ENCODE measurements around the gene MAN1A1. TPM values are rescaled to one million over a fixed set of nuclear protein-coding genes. Genes with fewer than 3 reads are reported as not detected.

MAN1A1 gene
- total RNA-seq, 1 donor from 2014 or later, result 3.0 TPM

DNA sequence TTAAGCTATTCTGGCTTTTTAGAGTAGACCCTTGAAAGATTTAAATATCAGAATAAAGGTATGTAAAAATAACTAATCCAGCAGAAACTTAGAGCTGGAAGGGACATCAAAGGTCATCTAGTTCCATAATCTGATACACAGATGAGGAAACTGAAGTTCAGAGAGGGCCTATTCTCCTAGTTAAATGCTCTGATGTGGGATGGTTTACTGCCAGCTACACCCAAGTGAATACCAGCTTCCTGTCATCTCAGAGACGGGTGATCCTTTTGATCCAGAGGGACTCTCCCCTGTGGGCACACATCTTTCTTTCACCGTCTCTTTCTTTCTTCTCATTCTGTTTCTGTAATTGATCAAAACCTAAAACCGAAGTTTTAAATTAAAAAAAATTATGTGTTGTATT is 94.1 kb downstream of the MAN1A1 start:
- Mint-ChIP-seq H3K4me3 (no peak overlapping the region), H3K36me3 (ENCODE audit: low read depth) (no peaks in the 10 kb centered on the region), H3K9me3 (peaks cover 2% of the 10 kb centered on the region), H3K27me3 (ENCODE audit: low read depth) (no peaks in the 10 kb centered on the region), H3K27ac (ENCODE audit: unreplicated experiment) (no peak overlapping the region), H3K4me1 (no peaks in the 10 kb centered on the region)
- TF ChIP-seq, protein P1, sequence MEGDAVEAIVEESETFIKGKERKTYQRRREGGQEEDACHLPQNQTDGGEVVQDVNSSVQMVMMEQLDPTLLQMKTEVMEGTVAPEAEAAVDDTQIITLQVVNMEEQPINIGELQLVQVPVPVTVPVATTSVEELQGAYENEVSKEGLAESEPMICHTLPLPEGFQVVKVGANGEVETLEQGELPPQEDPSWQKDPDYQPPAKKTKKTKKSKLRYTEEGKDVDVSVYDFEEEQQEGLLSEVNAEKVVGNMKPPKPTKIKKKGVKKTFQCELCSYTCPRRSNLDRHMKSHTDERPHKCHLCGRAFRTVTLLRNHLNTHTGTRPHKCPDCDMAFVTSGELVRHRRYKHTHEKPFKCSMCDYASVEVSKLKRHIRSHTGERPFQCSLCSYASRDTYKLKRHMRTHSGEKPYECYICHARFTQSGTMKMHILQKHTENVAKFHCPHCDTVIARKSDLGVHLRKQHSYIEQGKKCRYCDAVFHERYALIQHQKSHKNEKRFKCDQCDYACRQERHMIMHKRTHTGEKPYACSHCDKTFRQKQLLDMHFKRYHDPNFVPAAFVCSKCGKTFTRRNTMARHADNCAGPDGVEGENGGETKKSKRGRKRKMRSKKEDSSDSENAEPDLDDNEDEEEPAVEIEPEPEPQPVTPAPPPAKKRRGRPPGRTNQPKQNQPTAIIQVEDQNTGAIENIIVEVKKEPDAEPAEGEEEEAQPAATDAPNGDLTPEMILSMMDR (conservative IDR thresholded peaks at IDR 0.05), result no peak
- no peak for DNase-seq (ENCODE audit: low read depth, low spot score)

DNA sequence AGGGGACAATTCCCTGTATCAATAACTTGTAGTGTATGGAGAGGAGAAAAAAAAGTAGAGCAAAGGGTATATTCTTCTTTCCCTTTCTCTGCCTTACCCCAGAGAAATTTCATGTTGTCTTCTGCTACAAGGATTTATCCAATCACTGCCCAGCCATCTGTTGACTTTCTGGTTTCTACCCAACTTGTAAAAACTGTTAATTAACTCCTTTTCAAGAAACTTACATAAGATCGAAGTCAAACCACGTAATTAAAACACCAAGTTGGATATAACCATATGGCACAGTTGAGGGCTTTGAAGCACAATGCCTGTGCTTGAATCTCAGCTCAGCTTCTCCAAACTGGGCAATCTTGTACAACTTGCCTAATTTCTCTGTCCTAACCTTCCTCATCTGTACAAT is 99.5 kb downstream of the MAN1A1 start:
- no peaks in the 10 kb centered on the region for H3K27me3 Mint-ChIP-seq (ENCODE audit: low read depth)
- H3K36me3 Mint-ChIP-seq (ENCODE audit: low read depth), result no peaks in the 10 kb centered on the region
- DNase-seq (ENCODE audit: low read depth, low spot score), result no peak
- H3K27ac Mint-ChIP-seq (ENCODE audit: unreplicated experiment), result no peak overlapping the region
- no peak overlapping the region for H3K4me3 Mint-ChIP-seq
- peaks cover 2% of the 10 kb centered on the region for H3K9me3 Mint-ChIP-seq
- TF ChIP-seq, protein P1 (conservative IDR thresholded peaks at IDR 0.05), result no peak
- no peaks in the 10 kb centered on the region for H3K4me1 Mint-ChIP-seq

DNA sequence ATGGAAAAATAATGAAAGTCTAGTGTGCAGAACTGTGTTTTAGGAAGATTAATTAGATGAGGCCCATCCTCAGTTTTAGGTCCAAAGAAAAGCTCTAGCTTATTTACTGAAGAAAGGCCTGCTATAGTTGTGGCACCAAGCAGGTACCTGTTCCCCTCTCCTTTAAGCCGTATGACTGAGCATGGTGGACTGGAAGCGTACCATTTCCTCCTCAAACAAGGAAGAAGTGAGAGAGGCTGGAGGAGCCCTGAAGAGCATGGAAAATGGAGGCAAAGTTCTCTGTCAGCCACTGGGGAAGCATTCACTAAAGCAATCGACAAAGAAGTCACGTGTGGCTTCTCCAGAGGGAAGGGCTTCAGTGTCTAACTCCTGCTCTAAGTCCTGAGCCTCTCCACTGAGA is 100.2 kb downstream of the MAN1A1 start:
- Mint-ChIP-seq H3K9me3 (peaks cover 2% of the 10 kb centered on the region), H3K27ac (ENCODE audit: unreplicated experiment) (no peak overlapping the region), H3K27me3 (ENCODE audit: low read depth) (no peaks in the 10 kb centered on the region), H3K4me3 (no peak overlapping the region), H3K36me3 (ENCODE audit: low read depth) (no peaks in the 10 kb centered on the region), H3K4me1 (no peaks in the 10 kb centered on the region)
- DNase-seq (ENCODE audit: low read depth, low spot score), result no peak
- TF ChIP-seq, protein P1 (conservative IDR thresholded peaks at IDR 0.05), result no peak

DNA sequence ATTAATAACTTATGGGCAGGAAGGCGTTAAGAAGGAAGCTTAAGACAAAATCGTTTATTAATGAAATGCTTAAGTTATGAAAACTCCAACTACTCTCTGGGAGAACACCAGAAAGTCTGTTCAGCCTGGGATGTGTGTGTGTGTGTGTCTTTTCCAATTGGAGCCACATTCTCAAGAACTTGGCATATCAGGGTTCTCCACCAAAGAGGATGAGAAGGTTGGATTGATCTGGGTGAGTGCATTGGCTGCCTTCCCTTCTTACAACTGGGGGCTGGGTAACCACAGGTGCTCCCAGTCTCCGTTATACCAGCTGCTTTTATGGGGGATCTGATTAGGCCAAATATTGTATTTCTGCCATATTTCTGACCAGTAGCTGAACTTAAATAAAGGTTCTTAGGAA is 102.1 kb downstream of the MAN1A1 start:
- peaks cover 2% of the 10 kb centered on the region for H3K9me3 Mint-ChIP-seq

DNA sequence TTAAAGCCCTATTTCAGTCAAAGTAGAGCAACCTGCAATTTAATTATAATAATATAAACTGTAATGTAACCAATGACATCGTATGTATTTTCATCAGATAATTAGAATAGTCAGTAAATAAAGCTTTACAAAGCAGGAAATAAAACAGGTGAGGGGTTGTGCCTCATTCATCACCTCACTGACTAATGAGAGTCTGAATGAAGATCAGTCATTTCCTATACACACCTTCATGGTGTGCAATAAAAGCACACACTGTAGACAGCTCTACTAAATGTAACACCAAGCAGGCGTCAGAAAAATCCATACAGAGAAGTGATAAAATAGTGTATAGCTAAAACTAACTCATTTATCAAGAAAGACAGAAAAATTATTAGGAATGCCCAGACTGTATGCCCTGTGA is 105.9 kb downstream of the MAN1A1 start:
- Mint-ChIP-seq H3K27me3 (ENCODE audit: low read depth) (no peaks in the 10 kb centered on the region), H3K36me3 (ENCODE audit: low read depth) (no peaks in the 10 kb centered on the region), H3K4me1 (no peaks in the 10 kb centered on the region), H3K9me3 (no peaks in the 10 kb centered on the region), H3K4me3 (no peak overlapping the region), H3K27ac (ENCODE audit: unreplicated experiment) (no peak overlapping the region)
- TF ChIP-seq, protein P1 (conservative IDR thresholded peaks at IDR 0.05), result no peak
- DNase-seq (ENCODE audit: low read depth, low spot score), result no peak

More for the DNA sequence above, 102.1 kb downstream of the MAN1A1 start:
- Mint-ChIP-seq H3K27ac (ENCODE audit: unreplicated experiment) (no peak overlapping the region), H3K36me3 (ENCODE audit: low read depth) (no peaks in the 10 kb centered on the region), H3K4me1 (no peaks in the 10 kb centered on the region), H3K4me3 (no peak overlapping the region), H3K27me3 (ENCODE audit: low read depth) (no peaks in the 10 kb centered on the region)
- TF ChIP-seq, protein P1 (conservative IDR thresholded peaks at IDR 0.05), result no peak
- DNase-seq (ENCODE audit: low read depth, low spot score), result no peak

DNA sequence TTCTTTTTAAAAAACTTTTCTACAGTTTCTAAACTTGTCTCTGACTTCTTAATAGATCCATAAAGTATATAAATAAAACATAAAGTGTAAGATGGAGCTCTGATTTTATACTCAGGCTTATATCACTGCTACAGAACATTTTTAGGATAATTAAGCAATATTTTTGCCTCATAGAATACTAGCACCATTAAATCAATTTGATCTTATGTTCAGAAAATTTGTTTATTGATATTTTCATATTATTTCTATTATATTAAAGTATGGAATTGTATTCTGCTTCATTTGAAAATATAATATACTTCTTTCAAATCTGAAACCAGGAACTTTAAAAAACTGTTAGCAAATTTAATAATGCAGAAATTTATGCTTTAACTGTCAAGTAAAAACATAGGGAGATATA is 106.5 kb downstream of the MAN1A1 start:
- no peak overlapping the region for H3K4me3 Mint-ChIP-seq
- no peaks in the 10 kb centered on the region for H3K4me1 Mint-ChIP-seq
- no peaks in the 10 kb centered on the region for H3K9me3 Mint-ChIP-seq
- no peaks in the 10 kb centered on the region for H3K27me3 Mint-ChIP-seq (ENCODE audit: low read depth)
- TF ChIP-seq, protein P1 (conservative IDR thresholded peaks at IDR 0.05), result no peak
- DNase-seq (ENCODE audit: low read depth, low spot score), result no peak
- no peaks in the 10 kb centered on the region for H3K36me3 Mint-ChIP-seq (ENCODE audit: low read depth)
- H3K27ac Mint-ChIP-seq (ENCODE audit: unreplicated experiment), result no peak overlapping the region

Data from neural crest cell (in vitro differentiated cells).